Measurements from ENCODE around the gene OS9.

OS9 gene

GRCh38 chr12:57767876-57768275 is 73.9 kb downstream of the OS9 start:
- no peak for DNase-seq

GRCh38 chr12:57769594-57769993 is 75.7 kb downstream of the OS9 start:
- DNase-seq = no peak

DNA sequence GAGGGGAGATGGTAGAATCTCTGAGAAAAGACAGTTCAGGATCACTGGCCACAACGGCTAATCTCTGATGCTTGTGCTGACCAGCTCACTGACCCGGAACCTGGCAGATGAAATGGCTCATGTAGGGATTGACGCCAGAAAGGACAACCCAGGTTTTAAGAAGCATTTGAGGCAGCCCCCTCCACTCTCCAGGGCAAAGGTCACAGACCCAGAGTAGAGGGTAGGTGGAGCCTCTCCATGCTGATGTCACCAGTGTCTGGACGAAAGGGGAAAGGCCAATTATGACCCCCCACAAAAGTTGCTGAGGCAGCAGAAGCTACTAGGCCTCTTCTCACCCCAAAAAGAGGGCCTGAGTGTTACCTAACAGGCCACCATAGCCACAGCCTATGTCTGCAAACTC is 76.8 kb downstream of the OS9 start:
- DNase-seq = no peak
